Measurements from ENCODE around the gene COPA.
"Not testable (repeated sequence)": the region's sequence is repeated elsewhere in the genome, so short reads cannot be mapped to it uniquely, and the experiment has no call there.

COPA gene

DNA sequence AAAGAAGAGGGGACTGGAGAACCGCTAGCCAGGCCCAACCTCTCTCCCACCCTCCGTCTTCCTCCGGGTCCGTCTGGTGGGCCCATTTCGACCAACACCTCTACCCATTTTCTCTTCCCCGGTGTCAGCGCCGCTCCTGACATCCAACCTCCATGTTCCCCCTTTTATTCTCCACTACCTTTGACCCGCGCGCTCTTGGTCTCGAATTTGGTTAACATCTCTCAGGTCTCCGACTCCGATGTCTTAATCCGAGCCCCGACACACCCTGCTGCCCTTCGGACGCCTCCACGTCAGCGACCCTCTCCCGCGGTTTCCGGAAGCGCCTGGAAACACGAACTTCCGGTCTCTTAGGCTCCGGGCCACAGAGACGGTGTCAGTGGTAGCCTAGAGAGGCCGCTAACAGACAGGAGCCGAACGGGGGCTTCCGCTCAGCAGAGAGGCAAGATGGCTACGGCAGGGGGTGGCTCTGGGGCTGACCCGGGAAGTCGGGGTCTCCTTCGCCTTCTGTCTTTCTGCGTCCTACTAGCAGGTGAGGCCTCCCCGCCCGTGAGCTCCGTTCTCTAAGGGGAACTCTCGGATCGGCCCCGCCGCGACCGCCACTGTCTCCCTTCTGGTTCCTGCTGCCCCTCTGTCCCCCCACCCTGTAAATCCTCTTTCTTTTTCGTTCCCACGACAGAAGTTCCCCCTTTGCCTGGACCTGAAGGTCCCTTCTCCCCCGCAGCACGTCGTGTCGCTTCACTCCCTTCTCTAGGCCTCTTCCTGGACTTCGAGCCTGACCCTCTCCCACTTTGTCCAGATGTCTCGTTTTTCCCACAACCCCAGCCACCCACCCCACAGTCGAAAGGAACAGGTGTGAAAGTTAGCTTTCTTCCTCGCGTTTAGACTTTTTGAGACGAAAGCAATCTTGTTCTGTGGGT, at the start of gene COPA, which contains the start of gene NCSTN:
COPA (minus strand) TSS at position 298 of the 917 bp plus-strand sequence; CDS start at position 218, 80 bp downstream.
NCSTN (plus strand) TSS at position 431 of the 917 bp plus-strand sequence; CDS start at position 445, 14 bp downstream.
- peak; percentile 98 for DNase-seq

DNA sequence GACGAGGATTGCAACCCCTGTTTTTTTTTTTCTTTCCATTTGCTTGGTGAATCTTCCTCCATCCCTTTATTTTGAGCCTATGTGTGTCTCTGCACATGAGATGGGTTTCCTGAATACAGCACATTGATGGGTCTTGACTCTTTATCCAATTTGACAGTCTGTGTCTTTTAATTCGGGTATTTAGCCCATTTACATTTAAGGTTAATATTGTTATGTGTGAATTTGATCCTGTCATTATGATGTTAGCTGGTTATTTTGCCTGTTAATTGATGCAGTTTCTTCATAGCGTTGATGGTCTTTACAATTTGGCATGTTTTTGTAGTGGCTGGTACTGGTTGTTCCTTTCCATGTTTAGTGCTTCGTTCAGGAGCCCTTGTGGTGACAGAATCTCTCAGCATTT, 45.4 kb upstream of the COPA start:
- not testable (repeated sequence) for DNase-seq

DNA sequence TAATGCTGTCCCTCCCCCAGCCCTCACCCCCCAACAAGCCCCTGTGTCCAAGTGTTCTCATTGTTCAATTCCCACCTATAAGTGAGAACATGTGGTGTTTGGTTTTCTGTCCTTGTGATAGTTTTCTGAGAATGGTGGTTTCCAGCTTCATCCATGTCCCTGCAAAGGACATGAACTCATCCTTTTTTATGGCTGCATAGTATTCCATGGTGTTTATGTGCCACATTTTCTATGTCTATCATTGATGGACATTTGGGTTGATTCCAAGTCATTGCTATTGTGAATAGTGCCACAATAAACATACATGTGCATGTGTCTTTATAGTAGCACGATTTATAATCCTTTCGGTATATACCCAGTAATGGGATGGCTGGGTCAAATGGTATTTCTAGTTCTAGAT, 41.8 kb upstream of the COPA start:
- not testable (repeated sequence) for DNase-seq

DNA sequence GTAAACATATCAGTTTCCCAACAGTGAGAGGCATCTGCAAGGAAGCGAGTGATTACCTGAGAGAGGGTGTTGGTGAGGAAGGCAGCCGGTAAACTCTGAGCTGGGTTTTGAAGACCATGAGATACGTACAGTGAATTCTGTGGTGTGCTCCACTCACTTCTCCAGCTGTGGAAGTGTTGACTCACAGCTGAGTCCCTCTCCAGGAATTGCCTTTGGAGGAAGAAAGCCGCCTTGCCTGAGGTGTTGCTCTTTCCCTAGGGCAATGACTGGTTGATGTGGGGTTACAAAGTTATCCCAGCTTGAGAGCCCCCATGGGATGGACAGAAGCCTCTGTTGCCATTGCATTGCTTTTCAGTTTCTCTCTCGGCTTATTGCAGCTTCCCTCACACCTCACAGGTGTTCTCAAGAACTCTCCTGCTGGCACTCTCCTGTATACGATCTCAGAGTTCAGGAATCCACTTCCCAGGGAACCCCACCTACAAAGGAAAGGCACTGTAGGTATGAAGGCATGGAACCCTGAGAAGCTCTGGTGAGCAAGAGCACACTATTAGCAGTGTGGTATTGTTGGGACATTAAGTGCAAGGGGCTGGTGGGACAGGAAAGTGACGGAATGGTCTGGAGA, 34.6 kb upstream of the COPA start:
- DNase-seq: no peak

DNA sequence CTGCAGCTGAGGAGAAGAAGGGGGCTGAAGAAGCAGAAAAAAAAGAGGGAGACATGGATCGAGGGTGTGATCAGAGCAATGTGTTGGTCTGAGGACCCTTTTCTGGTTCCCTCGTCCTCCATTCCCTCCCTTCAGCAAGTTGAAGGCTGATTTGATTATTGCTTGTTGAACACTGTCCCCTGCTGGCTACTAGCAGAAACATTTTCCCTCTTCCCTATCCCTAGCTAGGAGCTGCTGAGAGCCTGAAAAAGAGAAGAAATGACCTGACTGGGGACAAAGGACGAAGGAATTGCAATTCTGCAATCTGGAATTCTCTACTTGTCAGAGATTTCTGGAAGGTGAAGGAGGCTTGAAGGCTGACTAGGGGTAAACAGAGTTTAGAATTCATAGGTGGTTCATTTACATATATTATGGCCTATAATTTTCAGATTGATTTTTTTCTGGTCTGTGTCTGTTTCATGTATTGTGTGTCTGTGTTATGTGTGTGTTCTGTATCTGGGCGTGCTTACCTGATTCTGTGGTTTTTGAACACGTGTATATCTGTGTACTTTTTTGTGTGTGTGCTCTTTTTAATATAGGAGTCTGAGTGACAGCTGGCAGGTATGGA, 33.6 kb upstream of the COPA start:
- peak; percentile 78 for DNase-seq

DNA sequence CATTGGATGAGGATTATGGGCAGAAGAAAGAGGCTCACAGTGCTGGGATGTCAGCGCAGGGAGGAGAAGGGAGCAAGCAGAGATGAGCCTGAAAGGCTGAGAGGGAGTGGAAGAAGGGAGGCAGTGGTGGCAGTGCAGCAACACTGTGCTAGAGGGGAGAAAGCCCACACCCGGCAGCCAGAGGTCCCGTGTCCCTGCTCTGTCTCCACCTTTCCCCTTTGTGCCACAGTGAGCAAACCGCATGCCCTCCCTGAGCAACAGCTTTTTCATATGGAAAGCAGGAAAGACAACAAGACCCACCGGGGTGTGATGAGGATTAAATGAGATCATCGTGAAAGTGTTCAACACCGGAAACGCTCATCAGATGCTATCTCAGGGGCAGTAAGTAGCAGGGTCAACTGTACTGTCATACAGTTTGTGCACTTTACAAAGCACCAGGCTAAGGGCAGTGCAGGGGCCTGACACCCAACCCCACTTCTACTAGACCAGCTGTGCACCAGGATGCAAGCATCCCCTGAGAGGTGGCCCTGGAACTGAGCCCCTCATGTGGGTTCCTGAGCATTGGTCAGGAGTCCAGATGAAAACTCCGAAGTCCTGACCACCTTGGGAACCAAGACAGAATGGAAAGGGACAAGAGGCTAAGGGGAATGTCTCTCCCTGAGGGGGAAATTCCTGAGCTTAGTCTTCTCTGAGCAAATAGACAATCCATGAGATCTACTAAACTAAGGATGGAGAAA, 32.9 kb upstream of the COPA start:
- DNase-seq: peak; percentile 71

DNA sequence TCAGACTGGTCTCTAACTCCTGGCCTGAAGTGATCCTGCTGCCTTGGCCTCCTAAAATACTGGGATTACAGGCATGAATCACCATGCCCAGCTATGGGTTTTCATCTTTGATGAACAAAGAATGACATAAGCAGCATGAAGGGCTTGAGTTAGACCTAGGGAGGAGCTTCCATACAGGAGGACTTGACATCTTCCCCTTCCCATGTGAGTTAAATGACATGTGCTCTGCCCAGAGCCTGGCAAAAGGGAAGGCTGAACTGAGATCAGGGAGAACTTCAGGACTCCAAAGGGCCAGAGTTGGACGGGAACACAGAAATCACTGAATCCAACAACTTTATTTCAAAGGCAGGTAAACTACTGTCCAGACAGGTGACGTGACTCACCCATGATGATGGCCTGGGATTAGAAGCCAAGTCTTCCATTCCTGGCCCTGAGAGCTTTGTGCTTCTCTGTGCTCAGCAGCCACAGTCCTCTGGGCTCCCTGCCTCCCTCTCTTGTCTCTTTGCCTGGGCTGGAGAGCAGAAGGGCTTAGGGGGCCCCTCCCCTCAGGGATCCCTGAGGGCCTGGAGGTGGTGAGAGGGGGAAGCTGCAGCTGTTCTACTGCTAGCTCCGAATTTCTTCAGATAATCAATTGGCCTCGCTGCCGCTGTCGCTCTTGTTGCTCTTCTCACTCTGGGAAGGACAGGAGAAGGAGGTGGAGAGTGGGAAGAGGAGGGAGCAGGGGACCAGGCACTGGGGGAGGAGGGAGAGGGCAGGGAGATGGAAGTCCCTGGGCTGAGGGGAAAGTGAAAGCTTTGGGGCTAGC, 31.5 kb upstream of the COPA start:
- DNase-seq: no peak

DNA sequence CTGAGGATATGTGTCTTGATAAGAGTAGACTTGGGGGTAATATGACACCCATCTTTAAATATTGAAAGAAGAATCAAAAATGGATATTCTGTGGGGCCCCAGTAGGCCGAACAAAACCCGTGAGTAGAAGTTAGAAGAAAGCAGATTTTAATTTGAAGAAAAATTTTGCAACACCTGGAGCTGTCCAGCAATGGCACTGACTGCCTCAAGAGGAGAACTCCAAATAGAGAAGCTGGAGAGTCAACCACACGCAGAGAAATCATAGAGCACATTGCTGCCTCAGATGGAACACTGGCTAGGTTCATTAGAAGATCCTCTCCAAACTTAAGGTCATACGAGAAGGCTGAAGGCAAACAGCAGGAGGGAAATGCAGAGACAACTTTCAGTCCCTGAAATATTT, 30.6 kb upstream of the COPA start:
- no peak for DNase-seq

DNA sequence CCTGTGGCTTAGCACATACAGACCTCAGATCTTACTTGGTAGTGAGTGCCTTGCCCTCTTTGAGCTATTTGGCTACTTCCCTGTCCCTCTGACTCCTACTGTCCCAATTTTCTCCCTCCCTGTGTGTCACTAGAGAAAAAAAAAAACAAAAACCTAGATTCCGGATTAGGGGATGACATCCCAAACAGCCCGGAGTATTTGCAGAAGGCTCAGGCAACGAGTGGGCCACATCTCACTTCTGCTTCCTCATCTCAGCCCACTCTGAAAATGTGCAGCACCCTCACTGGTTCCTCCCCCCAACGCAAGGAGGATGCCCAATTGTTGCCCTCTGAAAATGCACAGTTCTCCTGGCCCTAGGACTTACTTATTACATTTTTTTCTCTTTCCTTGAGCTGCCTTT, 28.7 kb upstream of the COPA start:
- no peak for DNase-seq

DNA sequence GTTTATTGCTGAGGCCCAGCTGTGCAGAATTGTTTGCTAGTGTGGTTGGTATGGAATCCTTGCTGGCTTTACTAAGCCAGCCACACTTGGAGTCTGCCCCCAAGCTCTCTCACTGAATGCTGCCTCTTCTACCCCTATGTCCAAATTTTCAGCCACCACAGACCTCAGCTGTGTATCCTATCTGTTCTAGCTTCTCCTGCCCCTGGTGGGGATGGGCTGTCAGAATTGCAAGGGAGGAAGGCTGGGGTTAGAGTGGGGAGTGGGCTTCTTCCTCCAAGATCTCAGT, 28.2 kb upstream of the COPA start:
- DNase-seq: no peak

DNA sequence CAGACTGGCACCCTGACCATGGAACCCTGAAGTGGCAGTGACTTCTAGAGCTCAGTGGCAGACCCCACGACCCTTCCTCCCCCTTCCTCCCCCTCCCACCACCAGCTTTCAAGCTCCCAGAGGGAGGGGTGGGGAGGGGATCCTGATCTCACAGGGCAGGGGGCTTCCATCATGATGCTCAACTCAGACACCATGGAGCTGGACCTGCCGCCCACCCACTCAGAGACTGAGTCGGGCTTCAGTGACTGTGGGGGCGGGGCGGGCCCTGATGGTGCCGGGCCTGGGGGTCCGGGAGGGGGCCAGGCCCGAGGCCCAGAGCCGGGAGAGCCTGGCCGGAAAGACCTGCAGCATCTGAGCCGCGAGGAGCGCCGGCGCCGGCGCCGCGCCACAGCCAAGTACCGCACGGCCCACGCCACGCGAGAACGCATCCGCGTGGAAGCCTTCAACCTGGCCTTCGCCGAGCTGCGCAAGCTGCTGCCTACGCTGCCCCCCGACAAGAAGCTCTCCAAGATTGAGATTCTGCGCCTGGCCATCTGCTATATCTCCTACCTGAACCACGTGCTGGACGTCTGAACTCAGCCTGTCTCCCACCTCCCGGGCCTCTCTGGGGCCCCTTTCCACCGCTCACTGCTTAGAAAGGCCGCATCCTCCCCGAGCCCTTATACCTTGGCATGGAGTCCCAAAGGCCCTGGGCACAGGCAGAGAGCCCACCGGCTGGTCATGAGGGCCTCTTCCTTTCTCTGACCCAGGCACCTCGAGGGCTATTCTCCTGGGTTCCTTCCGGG, 27.7 kb upstream of the COPA start:
- no peak for DNase-seq

DNA sequence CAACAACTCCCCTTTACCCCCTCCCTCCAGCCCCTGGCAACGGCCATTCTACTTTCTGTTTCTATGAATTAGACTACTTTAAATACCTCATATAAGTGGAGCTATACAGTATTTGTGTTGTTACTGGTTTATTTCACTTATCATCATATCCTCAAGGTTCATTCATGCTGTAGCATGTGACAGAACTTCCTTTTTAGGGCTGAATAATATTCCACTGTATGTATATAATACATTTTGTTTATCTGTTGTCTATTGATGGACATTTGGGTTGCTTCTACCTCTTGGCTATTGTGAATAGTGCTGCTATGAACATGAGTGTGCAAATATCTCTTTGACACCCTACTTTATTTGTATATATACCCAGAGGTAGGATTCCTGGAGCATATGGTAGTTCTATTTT, 26.0 kb upstream of the COPA start:
- no peak for DNase-seq

DNA sequence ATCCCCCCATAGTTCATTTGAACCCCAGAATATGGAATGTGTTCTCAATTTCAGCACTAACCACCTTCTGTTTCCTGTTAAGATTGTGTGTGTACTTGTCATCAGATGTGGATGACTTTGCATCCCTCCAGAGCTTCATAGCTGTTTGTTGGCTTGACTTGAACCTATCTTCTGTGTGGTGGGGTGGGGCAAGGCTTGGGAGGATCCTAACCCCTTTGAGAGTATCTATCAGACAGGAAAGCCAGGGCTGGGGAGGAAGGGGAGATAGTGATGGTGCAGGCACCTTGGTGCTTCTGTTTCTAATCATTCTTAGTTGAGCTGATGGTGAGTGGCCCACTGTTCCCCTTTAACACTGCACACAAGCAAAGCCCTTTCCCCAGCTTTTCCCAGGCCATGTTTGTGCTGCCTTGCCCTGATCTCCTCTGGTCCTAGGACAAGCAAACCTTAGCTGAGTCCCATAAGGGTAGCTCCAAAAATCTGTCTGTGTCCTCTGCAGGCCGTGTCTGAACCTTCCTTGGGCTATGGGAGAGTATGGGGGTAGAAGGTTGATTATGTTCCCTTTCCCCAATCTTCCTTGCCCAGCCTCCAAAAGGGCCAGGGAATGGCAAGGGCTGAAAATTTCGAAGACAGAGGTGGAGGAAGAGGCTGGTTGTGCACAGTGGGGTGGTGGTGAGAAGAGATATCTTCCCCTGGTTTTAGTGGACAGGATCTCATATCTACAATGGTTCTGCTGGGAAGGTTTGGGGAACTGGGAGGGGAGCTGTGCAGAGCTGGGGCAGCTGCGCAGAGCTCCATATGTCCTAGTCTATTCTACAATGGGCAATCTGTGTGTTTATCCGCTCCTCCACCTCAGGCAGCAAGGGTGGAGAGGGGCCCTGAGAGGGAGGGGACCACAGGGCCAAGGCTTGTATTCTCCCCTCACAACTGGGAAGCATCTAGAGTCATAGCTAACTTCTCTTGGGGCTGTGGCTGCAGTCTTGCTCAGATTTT, 25.2 kb upstream of the COPA start:
- DNase-seq: no peak

DNA sequence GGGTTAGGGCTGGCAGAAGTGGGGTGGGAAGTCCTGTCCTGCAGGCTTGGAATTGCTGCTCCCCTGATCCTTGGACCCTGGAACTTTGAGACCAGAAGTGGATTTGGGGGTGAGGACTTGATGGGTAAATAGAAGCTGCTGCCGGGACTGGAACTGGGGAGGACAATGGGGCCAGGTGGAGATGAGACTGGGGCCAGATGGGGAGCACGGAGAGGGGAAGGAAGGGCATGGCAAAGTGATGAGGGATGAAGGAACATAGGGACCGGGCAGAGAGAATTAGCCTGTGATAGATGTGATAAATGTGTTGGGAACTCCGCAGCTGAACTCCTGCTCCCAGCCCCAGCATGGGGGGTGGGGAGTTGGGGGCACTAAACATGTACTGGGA, 24.5 kb upstream of the COPA start:
- DNase-seq: no peak

DNA sequence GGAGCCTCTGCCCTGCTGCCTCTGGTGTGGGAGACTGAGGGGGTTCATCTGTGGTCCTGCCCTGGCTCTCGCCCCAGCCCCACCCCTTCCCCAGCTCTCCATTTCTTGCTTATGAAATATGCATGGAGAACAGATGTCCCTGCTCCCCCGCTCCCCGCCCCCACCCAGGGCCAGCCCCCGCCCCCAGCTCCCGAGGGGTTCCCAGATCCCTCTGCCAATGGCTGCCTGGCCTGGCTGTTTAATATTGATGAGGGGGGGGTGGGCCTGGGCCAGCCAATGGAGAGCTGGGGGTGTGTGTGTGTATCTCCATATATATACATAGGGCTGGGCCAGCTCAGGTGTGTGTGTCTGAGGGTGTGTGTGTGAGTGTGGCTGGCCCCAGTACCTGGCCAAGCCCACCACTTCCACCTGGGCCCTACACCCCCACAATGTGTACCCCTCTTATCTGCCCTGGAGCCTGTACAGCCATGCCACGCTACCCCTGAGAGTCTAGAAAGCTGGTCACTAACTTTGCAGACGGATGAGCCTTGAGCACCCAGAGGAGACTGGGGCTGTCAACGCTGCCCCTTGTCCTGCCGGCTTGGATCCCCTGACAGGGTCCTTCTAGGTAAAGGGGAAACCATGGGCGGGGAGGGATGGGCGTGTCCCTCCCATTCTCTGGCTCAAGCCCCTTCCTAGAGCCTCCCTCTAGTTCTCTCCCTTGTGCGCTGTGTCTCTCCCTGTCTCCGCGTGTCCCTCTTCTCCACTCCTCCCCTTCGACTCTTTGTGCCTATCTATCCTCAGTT, 23.9 kb upstream of the COPA start, which contains the start of gene NHLH1:
NHLH1 (plus strand) TSS at position 341 of the 785 bp plus-strand sequence. CDS start 3,661 bp downstream, outside the sequence.
- no peak for DNase-seq

DNA sequence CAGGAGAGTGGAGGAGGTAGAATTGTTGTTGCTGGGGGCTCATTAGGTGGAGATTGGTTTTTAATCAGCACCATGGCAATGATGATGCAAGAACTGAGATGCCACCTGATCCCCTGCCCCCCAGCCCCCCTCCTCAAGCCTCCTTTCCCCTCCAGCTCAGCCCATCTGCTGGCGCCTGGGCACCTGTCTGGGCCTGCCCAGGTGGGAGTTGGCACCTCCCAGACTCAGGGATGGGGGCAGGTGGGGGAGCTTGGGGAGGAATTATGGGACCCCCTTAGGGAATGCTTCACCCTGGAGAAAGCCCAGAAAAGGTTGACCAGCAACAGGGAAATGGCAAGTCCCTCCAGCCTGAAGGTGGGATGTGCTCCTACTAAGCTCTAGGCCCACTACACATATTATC, 22.3 kb upstream of the COPA start:
- no peak for DNase-seq

DNA sequence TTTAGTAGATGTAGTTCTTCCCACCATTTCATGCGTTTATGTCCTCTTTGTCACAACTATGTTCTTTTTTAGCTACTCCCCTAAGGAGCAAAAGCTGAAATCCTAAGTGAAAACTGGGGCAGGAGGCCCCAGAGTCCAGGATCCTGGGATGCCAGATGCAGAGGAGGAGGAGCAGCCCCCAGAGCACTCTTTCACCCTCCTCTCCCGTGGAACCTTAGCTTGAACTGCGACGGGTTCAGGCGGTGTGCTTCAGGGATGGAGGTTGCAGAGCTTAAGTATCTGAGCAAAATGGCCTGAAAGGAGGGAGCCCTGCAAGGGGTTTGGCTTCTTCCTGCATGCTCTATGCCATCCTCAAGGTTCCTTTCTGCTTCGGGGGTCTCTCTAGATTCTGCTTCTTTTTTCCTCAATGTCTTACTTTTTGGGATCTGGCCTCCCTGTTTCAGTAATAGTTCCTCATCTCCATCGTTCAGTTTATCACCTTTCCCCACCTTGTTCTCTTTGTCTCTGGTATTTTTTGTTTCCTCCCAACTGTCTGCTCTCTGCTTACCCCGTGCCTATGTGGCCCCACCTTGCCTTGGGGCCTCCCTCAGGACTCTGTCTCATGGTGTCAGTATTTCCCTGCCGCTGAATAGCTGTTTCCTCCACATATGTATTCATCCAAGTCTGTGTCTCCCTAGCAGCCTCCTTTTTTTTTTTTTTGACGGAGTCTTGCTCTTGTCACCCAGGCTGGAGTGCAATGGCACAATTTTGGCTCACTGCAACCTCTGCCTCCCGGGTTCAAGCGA, 21.1 kb upstream of the COPA start:
- no peak for DNase-seq

DNA sequence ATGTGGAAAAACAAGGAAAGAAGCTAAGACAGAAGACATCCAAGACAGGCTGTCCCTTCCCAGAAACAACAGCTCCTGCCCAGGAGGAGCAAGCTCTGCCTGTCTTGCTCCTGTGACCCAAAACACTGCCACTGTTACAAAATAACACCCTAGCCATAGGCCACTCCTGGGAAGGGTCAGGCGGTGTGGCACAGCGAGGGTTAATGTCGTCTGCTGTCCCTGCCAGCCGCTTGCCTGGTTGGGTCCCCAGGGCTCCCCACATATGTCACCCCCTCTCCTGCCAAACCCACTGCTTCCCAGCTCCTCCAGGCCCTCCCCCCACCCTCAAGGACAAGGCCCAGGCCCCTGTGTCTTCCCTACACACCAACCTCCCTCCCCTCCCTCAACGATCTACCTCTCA, 20.0 kb upstream of the COPA start:
- DNase-seq: no peak

All from islet precursor cell (in vitro differentiated cells).